IMR-90 (cell line): ENCODE measurements around the gene CREB5. TPM values are rescaled to one million over a fixed set of nuclear protein-coding genes. Genes with fewer than 3 reads are reported as not detected.

Source experiments
- ATAC-seq: fragments of 200-7000 bp; cut with Tn5 transposase; 2 replicates; pipeline ENCODE4 v1.9.1; 2020; ENCODE audit warnings: low read depth, mild to moderate bottlenecking, moderate library complexity
- BruUV-seq: library from RNA; stranded (reverse); fragments of 400-500 nt; replicated peaks from 2 replicates; lab custom pipeline; 2021; lab: Mats Ljungman, UMichigan
- CTCF ChIA-PET: fragments of 300-600 bp; formaldehyde crosslinking; extraction: SDS; loops from one replicate; lab custom pipeline; 2021; ENCODE audit warnings: antibody characterized with exemption; lab: Yijun Ruan, JAX
- POLR2A ChIA-PET: fragments of 300-600 bp; sonication (Branson Sonifier 250); formaldehyde crosslinking; loops from one replicate; lab custom pipeline; 2022; ENCODE audit warnings: antibody characterized with exemption; ENCODE audit not compliant: unreplicated experiment; lab: Charles Lee
- DNase-seq: peaks from one replicate; pipeline ENCODE4 v3.0.0; 2013
- H2AFZ ChIP-seq: replicated peaks from 2 replicates; pipeline ENCODE3; 2013; ENCODE audit warnings: low read length, mild to moderate bottlenecking; ENCODE audit not compliant: poor library complexity
- H2AK5ac ChIP-seq: 2 replicates; pipeline ENCODE4 v1.6.1; 2013; ENCODE audit warnings: low read depth, low read length, inconsistent platforms
- H2AK9ac ChIP-seq: replicated peaks from 2 replicates; pipeline ENCODE3; 2013; ENCODE audit warnings: mild to moderate bottlenecking, low read depth, low read length, moderate library complexity; ENCODE audit not compliant: poor library complexity
- H2BK120ac ChIP-seq: 2 replicates; pipeline ENCODE4 v1.6.1; 2013; ENCODE audit warnings: low read depth, low read length, inconsistent platforms
- H2BK15ac ChIP-seq: 3 replicates; pipeline ENCODE4 v1.6.1; 2013; ENCODE audit warnings: low read depth, low read length, inconsistent platforms
- H2BK20ac ChIP-seq: 2 replicates; pipeline ENCODE4 v1.6.1; 2013; ENCODE audit warnings: low read depth, mild to moderate bottlenecking, inconsistent platforms, low read length, moderate library complexity
- H2BK5ac ChIP-seq: 2 replicates; pipeline ENCODE4 v1.6.1; 2013; ENCODE audit warnings: mild to moderate bottlenecking, low read depth, low read length, inconsistent platforms; ENCODE audit not compliant: poor library complexity, severe bottlenecking
- H3K14ac ChIP-seq: replicated peaks from 2 replicates; pipeline ENCODE4 v1.6.1; 2013; ENCODE audit warnings: low read depth, low read length, inconsistent platforms
- H3K18ac ChIP-seq: 2 replicates; pipeline ENCODE4 v1.6.1; 2013; ENCODE audit warnings: low read depth, low read length, control low read depth
- H3K23ac ChIP-seq: 2 replicates; pipeline ENCODE4 v1.6.1; 2013; ENCODE audit warnings: low read depth, low read length, inconsistent platforms
- H3K27ac ChIP-seq: 2 replicates; pipeline ENCODE4 v1.5.1; 2013; ENCODE audit warnings: mild to moderate bottlenecking, control low read depth, low read length; ENCODE audit not compliant: insufficient read depth
- H3K27me3 ChIP-seq: 2 replicates; pipeline ENCODE4 v1.6.1; 2013; ENCODE audit warnings: low read length; ENCODE audit not compliant: control insufficient read depth, insufficient read depth
- H3K36me3 ChIP-seq: 2 replicates; pipeline ENCODE4 v1.6.1; 2013; ENCODE audit warnings: low read length, mixed read lengths; ENCODE audit not compliant: control insufficient read depth, insufficient read depth
- H3K4ac ChIP-seq: 2 replicates; pipeline ENCODE4 v1.6.1; 2013; ENCODE audit warnings: low read depth, low read length, inconsistent platforms
- H3K4me1 ChIP-seq: 2 replicates; pipeline ENCODE4 v1.6.1; 2013; ENCODE audit warnings: low read length, mixed read lengths; ENCODE audit not compliant: control insufficient read depth, insufficient read depth
- H3K4me2 ChIP-seq: 2 replicates; pipeline ENCODE4 v1.6.1; 2013; ENCODE audit warnings: low read depth, mild to moderate bottlenecking, control low read depth, low read length, moderate library complexity
- H3K4me3 ChIP-seq: 2 replicates; pipeline ENCODE4 v1.5.1; 2013; ENCODE audit warnings: low read depth, mild to moderate bottlenecking, control low read depth, low read length, moderate library complexity; ENCODE audit not compliant: insufficient read depth
- H3K56ac ChIP-seq: 2 replicates; pipeline ENCODE4 v1.6.1; 2013; ENCODE audit warnings: low read length, inconsistent platforms; ENCODE audit not compliant: insufficient read depth; ENCODE audit errors: extremely low read depth
- H3K79me1 ChIP-seq, 2 experiments: 2 replicates each; pipeline ENCODE4 v1.6.1; 2013; ENCODE audit warnings: low read length in 2 of 2, inconsistent platforms in 1 of 2, low read depth in 1 of 2
- H3K9ac ChIP-seq: 2 replicates; pipeline ENCODE4 v1.6.1; 2013; ENCODE audit warnings: low read depth, low read length, control low read depth
- H3K9me1 ChIP-seq: 2 replicates; pipeline ENCODE4 v1.6.1; 2013; ENCODE audit warnings: low read length, inconsistent platforms; ENCODE audit not compliant: insufficient read depth
- H3K9me3 ChIP-seq: 2 replicates; pipeline ENCODE4 v1.6.1; 2013; ENCODE audit warnings: low read length; ENCODE audit not compliant: control insufficient read depth, insufficient read depth
- H4K20me1 ChIP-seq: 2 replicates; pipeline ENCODE4 v1.6.1; 2013; ENCODE audit warnings: low read length, inconsistent platforms; ENCODE audit not compliant: insufficient read depth
- H4K5ac ChIP-seq: 2 replicates; pipeline ENCODE4 v1.6.1; 2013; ENCODE audit warnings: mild to moderate bottlenecking, low read depth, low read length, control low read depth
- H4K8ac ChIP-seq, 2 experiments: 2 replicates each; pipeline ENCODE4 v1.6.1; 2013; ENCODE audit warnings: low read depth in 2 of 2, low read length in 2 of 2, control low read depth in 1 of 2, inconsistent platforms in 1 of 2
- H4K91ac ChIP-seq: 2 replicates; pipeline ENCODE4 v1.6.1; 2013; ENCODE audit warnings: low read depth, low read length, inconsistent platforms; ENCODE audit not compliant: insufficient read depth
- CHD1 ChIP-seq: IDR thresholded peaks from 2 replicates; pipeline ENCODE4 v1.6.1; 2012; ENCODE audit warnings: low read depth, low read length, improper control_type of control experiment
- MAFK ChIP-seq: IDR thresholded peaks from 2 replicates; pipeline ENCODE4 v1.6.1; 2012; ENCODE audit warnings: low read depth, low read length, improper control_type of control experiment
- MAZ ChIP-seq: IDR thresholded peaks from 2 replicates; pipeline ENCODE4 v1.6.1; 2012; ENCODE audit warnings: low read depth, mild to moderate bottlenecking, low read length, improper control_type of control experiment, moderate library complexity, borderline replicate concordance
- RAD21 ChIP-seq: IDR thresholded peaks from 2 replicates; pipeline ENCODE4 v1.6.1; 2012; ENCODE audit warnings: low read length, improper control_type of control experiment
- RCOR1 ChIP-seq: IDR thresholded peaks from 2 replicates; pipeline ENCODE4 v1.6.1; 2012; ENCODE audit warnings: mild to moderate bottlenecking, low read length, improper control_type of control experiment; ENCODE audit not compliant: insufficient replicate concordance
- WGBS, 2 experiments: methylation state at CpG; one replicate each; pipeline versions ENCODE4 v1.1.5 to v1.1.7; 2013; ENCODE audit warnings: missing lambda C conversion rate in 2 of 2; ENCODE audit not compliant: insufficient read length in 1 of 2; ENCODE audit errors: extremely low coverage in 2 of 2; 5-methylcytosine and 5-hydroxymethylcytosine counted together
- dilution Hi-C: fragments of 300-500 bp; cut with HindIII; formaldehyde crosslinking; loops from one replicate; pipeline ENCODE4 v1.14.3; 2018; ENCODE audit warnings: low sequenced_read_pairs; ENCODE audit not compliant: unreplicated experiment
- in situ Hi-C: fragments of 300-500 bp; cut with MboI; formaldehyde crosslinking; loops from 3 replicates; pipeline ENCODE4 v1.14.3; 2019; ENCODE audit warnings: low sequenced_read_pairs, inconsistent platforms, mixed read lengths
- intact Hi-C: fragments of 100-400 bp; cut with micrococcal nuclease; formaldehyde crosslinking; loops from 2 replicates; pipeline ENCODE4 v1.10.0; 2022
- polyA plus RNA-seq, 3 experiments: library from polyadenylated mRNA; depleted of rRNA; stranded (reverse); fragments of >200 nt; gene quantifications; 2 replicates each; pipeline ENCODE4 v1.2.3, GENCODE V29; 2012; ENCODE audit warnings: low replicate concordance in 1 of 3
- total RNA-seq: library from RNA; depleted of rRNA; stranded (reverse); fragments of >200 nt; gene quantifications from 2 replicates; pipeline ENCODE4 v1.2.3, GENCODE V29; 2012

The CREB5 gene
- total and polyA plus RNA-seq, 2 of the 4 experiments (the other 2 are of a cell fraction), result 7.3 to 13.1 TPM

GRCh38 chr7:28617308-28617880 is 205.1 kb downstream of the CREB5 start:
- Histone ChIP-seq H3K4me2 (no peak overlapping the region), H3K27ac (no peak overlapping the region), H2BK20ac (no peak overlapping the region), H2AK5ac (no peak overlapping the region), H3K4ac (no peak overlapping the region), H3K4me1 (no peaks in the 10 kb centered on the region), H2BK5ac (no peak overlapping the region), H2BK120ac (no peak overlapping the region), H3K14ac (no peak overlapping the region), H3K9me1 (no peaks in the 10 kb centered on the region), H4K8ac (no peak overlapping the region), H3K9me3 (no peaks in the 10 kb centered on the region), H3K18ac (no peak overlapping the region), H3K4me3 (no peak overlapping the region), H3K36me3 (no peaks in the 10 kb centered on the region), H2AFZ (no peak overlapping the region), H4K20me1 (no peaks in the 10 kb centered on the region), H2BK15ac (no peak overlapping the region), H3K56ac (no peak overlapping the region), H3K9ac (no peak overlapping the region), H3K27me3 (no peaks in the 10 kb centered on the region), H3K79me1 (no peaks in the 10 kb centered on the region), H3K23ac (no peak overlapping the region), H4K5ac (no peak overlapping the region), H2AK9ac (no peak overlapping the region), H4K91ac (no peak overlapping the region)
- in situ Hi-C loops, result no loop called here
- ChIA-PET CTCF (no interaction called here), POLR2A (no interaction called here)
- intact Hi-C loops, result no loop called here
- BruUV-seq, result no TSS peak
- TF ChIP-seq MAFK, result no peak
- TF ChIP-seq RCOR1, result no peak
- no peak for TF ChIP-seq MAZ
- TF ChIP-seq RAD21, result no peak
- TF ChIP-seq CHD1, result no peak
- WGBS, 2 experiments, result no CpG with 5 or more reads among the region's 2 CpGs
- dilution Hi-C loops, result no loop called here
- ATAC-seq (no peak), DNase-seq (no peak)
